UCSD-AML1 (cell line): ENCODE results near the gene SLC38A3.
"Not testable (repeated sequence)": the region's sequence is repeated elsewhere in the genome, so short reads cannot be mapped to it uniquely, and the experiment has no call there.

ENCODE experiments used
- DNase-seq: peaks from one replicate; lab custom pipeline; 2025; ENCODE audit not compliant: unreplicated experiment; lab: John Stamatoyannopoulos, UW

Gene SLC38A3

GRCh38 chr3:50210176-50210509 is 5.1 kb downstream of the SLC38A3 start:
- no peak for DNase-seq

GRCh38 chr3:50210510-50211367 is 5.7 kb downstream of the SLC38A3 start:
- no peak for DNase-seq

- not testable (repeated sequence) for DNase-seq
Measured at GRCh38 chr3:50211368-50211717, 6.3 kb downstream of the SLC38A3 start.

DNA sequence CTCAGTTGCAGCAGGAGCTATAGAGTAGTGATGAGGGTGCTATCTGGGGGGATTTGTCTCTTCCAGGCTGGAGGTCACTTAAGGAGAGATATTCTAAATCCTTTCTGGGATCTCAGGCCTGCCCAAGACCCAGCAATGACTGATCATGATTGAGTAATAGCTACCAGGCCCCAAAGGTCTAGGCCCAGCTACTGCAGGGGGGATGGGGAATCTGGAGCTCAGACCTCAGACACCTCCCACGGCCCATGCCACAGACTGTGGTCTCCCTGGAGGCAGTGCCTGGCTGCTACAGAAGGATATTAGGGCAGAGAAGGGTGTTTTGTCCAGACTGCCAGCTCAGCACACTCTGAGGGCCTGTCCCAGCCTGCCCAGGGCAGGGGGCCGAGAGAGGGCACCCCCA is 6.9 kb downstream of the SLC38A3 start:
- peak; percentile 44 for DNase-seq

GRCh38 chr3:50212502-50212901 is 7.4 kb downstream of the SLC38A3 start:
- DNase-seq = no peak

GRCh38 chr3:50212971-50213370 is 7.9 kb downstream of the SLC38A3 start:
- DNase-seq = no peak

DNA sequence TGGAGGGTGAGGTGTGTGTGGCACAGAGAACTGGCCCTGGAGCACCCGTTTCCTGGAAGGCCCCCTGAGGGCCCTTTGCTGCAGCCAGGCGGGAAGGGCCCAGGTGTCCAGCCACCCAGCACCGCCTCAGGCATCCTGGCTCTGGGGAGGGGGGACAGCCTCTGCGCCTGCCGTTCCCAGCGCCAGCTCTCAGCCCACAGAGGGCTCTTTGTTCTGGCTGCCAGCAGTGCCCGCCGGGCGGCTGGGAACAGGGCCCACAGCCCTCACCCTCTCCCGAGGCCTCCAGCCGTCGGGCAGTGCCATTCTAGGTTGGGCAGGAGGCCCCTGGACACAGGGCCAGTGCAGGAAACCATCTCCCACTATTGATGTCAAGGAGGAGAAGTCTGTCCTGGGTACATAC is 8.3 kb downstream of the SLC38A3 start:
- DNase-seq = no peak

- DNase-seq = no peak
Measured at GRCh38 chr3:50214824-50215223, 9.8 kb downstream of the SLC38A3 start.

GRCh38 chr3:50215529-50215928 is 10.5 kb downstream of the SLC38A3 start:
- no peak for DNase-seq

DNA sequence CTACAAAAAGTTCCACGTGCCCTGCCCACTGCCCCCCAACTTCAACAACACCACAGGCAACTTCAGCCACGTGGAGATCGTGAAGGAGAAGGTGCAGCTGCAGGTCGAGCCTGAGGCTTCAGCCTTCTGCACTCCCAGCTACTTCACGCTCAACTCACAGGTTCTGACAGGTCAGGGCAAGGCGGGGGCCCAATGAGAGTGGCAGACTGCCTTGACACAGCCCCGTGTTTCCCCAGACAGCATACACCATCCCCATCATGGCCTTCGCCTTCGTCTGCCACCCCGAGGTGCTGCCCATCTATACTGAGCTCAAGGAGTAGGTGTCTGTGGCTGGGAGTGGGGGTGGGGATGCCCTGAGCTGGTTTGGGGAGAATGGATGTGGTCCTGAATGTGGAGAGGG is 12.6 kb downstream of the SLC38A3 start:
- no peak for DNase-seq

- no peak for DNase-seq
Measured at GRCh38 chr3:50218448-50218847, 13.4 kb downstream of the SLC38A3 start.

DNA sequence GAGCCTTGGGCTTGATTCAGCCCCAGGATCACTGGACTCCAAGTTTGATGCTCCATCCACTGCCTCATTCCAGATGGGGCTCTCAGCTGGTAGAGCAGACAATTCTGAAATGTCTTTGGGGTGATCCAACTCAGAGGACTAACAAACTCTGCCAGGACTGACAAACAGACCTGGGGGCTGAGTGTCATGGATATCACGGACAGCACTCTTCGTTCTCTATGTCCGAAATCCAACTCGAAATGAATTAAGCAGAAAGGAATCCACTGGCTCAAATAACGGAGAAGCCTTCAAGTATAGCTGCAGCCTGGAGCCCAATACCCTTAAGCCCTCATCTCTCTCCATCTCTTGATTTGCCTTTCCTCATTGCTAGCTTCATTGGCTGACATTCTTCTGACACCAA is 14.2 kb downstream of the SLC38A3 start:
- DNase-seq = no peak

- DNase-seq = no peak
Measured at GRCh38 chr3:50220109-50220508, 15.0 kb downstream of the SLC38A3 start.

DNA sequence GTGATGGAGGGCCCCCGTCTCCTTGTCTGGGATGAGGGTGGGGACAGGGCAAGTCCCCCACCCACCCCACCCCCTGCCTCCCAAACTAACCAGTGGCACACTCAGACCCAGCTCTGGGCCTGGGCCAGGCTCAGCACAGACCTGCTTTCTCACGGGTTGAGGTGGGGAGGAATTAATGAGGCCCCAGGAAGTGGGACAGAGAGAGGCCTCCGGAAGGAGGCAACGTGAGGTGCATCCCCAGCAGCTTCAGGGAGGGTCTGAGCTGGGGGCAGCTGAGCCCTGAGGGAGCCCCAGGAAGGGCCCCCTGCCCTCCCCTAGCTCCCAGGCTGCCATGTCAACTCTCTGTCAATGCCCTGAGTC is 16.0 kb downstream of the SLC38A3 start:
- DNase-seq = no peak

DNA sequence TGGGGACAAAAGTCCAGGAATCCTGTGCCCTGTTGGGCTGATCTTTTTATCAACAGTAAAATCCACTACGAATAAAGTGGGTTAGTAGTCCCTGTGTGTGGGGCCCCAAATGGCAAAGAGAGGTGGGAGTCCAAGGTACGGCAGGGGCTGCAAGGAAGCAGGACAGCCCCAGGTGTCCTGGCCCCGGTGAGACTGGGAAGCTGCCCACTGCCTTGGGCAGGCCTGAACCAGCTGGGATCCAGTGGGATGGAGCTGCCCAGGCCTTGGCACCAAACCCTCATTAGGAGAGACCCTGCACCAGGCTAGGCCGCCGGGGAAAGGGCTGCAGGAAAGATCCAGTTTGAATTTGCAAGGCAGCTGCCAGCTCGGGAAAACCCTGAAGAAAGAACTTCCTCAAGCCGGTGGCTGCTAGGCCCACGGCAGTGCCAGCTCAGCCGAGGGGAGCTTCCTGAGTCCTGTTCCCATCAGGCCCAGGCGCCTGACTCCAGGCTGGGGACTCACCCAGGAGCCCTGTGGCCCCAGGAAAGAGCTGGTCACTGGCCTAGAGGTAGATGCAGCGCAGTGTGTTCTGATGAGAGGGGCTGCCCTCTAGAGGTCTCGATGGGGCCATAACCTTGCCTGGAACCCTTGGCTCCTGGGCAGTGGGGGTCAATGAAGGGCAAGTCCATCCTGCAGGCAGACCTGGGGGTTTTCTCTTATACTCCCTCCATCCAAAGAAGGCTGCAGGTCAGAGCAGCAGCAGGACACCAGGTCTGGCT is 16.5 kb downstream of the SLC38A3 start:
- peak; percentile 56 for DNase-seq

DNA sequence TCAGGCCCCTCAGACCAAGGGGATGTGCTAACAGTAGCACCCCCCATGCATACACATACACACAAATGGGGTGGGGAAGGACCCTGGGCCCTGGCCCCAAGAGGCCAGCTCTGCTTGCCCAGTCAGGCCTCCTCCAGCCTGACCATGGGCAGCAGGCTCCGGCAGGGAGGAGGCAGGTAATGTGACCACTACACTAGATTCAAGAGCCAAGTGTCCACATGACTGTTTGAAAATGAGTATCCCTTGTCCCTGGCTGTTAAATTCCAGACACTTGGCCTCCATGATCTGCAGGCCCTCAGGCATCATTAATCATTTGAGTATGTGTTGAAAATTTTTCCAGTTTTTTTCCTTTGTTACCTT is 17.1 kb downstream of the SLC38A3 start:
- DNase-seq = no peak

DNA sequence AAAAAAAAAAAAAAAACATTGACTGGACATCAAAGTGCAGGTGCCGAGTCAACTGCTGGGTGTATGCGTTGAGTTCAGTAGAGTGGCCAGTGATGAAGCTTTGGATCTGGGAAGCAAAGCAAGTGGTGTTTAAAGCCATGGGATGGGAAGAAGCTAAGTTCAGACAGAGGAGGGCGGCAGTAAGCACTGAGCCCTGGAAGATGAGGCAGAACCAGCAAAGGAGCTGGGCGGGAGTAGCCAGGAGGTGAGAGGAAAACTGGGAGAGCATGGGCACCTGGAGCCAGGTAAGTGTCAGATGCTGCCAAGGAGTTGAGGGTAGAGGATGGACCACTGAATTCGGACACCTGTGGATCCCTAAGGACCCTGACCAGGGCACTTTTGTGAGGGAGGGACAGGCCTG is 19.6 kb downstream of the SLC38A3 start:
- no peak for DNase-seq

- peak; percentile 53 for DNase-seq
Measured at GRCh38 chr3:50226888-50227389, 21.9 kb downstream of the SLC38A3 start.

- peak; percentile 93 for DNase-seq
Measured at GRCh38 chr3:50227390-50228183, 22.5 kb downstream of the SLC38A3 start.

GRCh38 chr3:50228184-50228763 is 23.2 kb downstream of the SLC38A3 start:
- not testable (repeated sequence) for DNase-seq

GRCh38 chr3:50229490-50229889 is 24.4 kb downstream of the SLC38A3 start:
- no peak for DNase-seq
